ENCODE data around the gene ZNF79. TPM values are rescaled to one million over a fixed set of nuclear protein-coding genes. Genes with fewer than 3 reads are reported as not detected.

Gene ZNF79
- total and polyA plus RNA-seq, 7 donors: 2.7 to 10.7 (median 6.0) TPM

- ATAC-seq: peak; percentile 26 to 71 (median 64)
- WGBS, 3 donors: 43 to 53% (median 45%) methylated on average over 12 of the region's 12 CpGs
- no peak overlapping the region for H3K4me3 ChIP-seq
- intact Hi-C loops (cut with DNase I): no loop called here
- H3K9me3 ChIP-seq: no peaks in the 10 kb centered on the region
- H3K27ac ChIP-seq: no peak overlapping the region
- no peaks in the 10 kb centered on the region for H3K27me3 ChIP-seq (ENCODE audit: insufficient read depth in 3 of 3, low read length in 2 of 3)
- no peaks in the 10 kb centered on the region for H3K36me3 ChIP-seq (ENCODE audit: insufficient read depth in 1 of 2, low read depth in 1 of 2)
- TF ChIP-seq, protein P1, sequence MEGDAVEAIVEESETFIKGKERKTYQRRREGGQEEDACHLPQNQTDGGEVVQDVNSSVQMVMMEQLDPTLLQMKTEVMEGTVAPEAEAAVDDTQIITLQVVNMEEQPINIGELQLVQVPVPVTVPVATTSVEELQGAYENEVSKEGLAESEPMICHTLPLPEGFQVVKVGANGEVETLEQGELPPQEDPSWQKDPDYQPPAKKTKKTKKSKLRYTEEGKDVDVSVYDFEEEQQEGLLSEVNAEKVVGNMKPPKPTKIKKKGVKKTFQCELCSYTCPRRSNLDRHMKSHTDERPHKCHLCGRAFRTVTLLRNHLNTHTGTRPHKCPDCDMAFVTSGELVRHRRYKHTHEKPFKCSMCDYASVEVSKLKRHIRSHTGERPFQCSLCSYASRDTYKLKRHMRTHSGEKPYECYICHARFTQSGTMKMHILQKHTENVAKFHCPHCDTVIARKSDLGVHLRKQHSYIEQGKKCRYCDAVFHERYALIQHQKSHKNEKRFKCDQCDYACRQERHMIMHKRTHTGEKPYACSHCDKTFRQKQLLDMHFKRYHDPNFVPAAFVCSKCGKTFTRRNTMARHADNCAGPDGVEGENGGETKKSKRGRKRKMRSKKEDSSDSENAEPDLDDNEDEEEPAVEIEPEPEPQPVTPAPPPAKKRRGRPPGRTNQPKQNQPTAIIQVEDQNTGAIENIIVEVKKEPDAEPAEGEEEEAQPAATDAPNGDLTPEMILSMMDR (IDR thresholded peaks at IDR 0.05): peak; percentile 26
- DNase-seq: peak; percentile 30 to 58
- peaks cover 16% of the 10 kb centered on the region for H3K4me1 ChIP-seq
These were observed 6.1 kb upstream of the ZNF79 start for GRCh38 chr9:127418037-127418471.

GRCh38 chr9:127419348-127419747 is 4.8 kb upstream of the ZNF79 start:
- no peaks in the 10 kb centered on the region for H3K27me3 ChIP-seq (ENCODE audit: insufficient read depth in 3 of 3, low read length in 2 of 3)
- no peaks in the 10 kb centered on the region for H3K36me3 ChIP-seq (ENCODE audit: insufficient read depth in 1 of 2, low read depth in 1 of 2)
- intact Hi-C loops (cut with DNase I): no loop called here
- DNase-seq (no peak), ATAC-seq (no peak)
- H3K4me1 ChIP-seq: peaks cover 21% of the 10 kb centered on the region
- TF ChIP-seq, protein P1 (IDR thresholded peaks at IDR 0.05): no peak
- no peaks in the 10 kb centered on the region for H3K9me3 ChIP-seq
- H3K27ac ChIP-seq: no peak overlapping the region
- no peak overlapping the region for H3K4me3 ChIP-seq
- WGBS, 3 donors: 83 to 87% (median 87%) methylated on average over 3 to 6 of the region's 6 CpGs

DNA sequence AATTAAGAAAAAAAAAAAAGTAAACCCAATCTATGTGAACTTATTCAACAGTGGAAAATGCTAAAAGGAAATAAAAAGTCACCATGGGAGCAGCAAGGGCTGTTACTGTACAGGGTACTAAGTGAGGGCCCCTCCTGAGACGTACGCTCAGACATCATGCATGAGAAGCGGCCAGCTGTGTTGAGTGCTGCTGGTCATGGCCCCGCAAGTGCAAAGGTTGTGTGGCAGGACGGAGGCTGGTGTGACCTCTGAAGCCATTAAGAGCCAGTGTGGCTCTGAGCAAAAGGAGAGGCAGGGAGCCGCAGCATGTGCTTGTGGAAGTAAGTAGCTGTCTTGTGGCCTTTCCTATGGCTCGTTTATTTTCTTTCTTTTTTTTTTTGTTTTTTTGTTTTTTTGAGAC is 3.1 kb upstream of the ZNF79 start:
- TF ChIP-seq, protein P1 (IDR thresholded peaks at IDR 0.05): no peak

GRCh38 chr9:127422133-127422782 is 1.9 kb upstream of the ZNF79 start:
- peak overlapping the region; percentile 86 for H3K4me3 ChIP-seq
- no peaks in the 10 kb centered on the region for H3K36me3 ChIP-seq (ENCODE audit: insufficient read depth in 1 of 2, low read depth in 1 of 2)
- intact Hi-C loops (cut with DNase I): loop anchor here in 1 of 2 donors (2.0 kb wide), 1 partner anchor 25 kb away; the partner anchor contains the start of gene SLC2A8
- 89 to 96% (median 94%) methylated on average over 10 of the region's 10 CpGs for WGBS, 3 donors
- peak overlapping the region; percentile 41 for H3K27ac ChIP-seq
- H3K9me3 ChIP-seq: no peaks in the 10 kb centered on the region
- DNase-seq (no peak), ATAC-seq (no peak)
- TF ChIP-seq, protein P1 (IDR thresholded peaks at IDR 0.05): no peak
- H3K27me3 ChIP-seq (ENCODE audit: insufficient read depth in 3 of 3, low read length in 2 of 3): no peaks in the 10 kb centered on the region
- H3K4me1 ChIP-seq: peaks cover 43% of the 10 kb centered on the region

More for the DNA sequence above, 3.1 kb upstream of the ZNF79 start:
- ATAC-seq: no peak
- Histone ChIP-seq H3K9me3 (no peaks in the 10 kb centered on the region), H3K36me3 (ENCODE audit: insufficient read depth in 1 of 2, low read depth in 1 of 2) (no peaks in the 10 kb centered on the region), H3K4me1 (peaks cover 31% of the 10 kb centered on the region), H3K27ac (no peak overlapping the region), H3K27me3 (ENCODE audit: insufficient read depth in 3 of 3, low read length in 2 of 3) (no peaks in the 10 kb centered on the region), H3K4me3 (no peak overlapping the region)
- WGBS, 3 donors: 89 to 90% (median 89%) methylated on average over 7 of the region's 7 CpGs
- intact Hi-C loops (cut with DNase I): no loop called here
- no peak for DNase-seq

Measured in psoas muscle (tissue), 8 donors.